GM19240 (cell line): ENCODE results near the gene CCDC40.
A peak's percentile ranks its signal among the peaks of the same experiment; 100 is the strongest.
"Not testable (repeated sequence)": the region's sequence is repeated elsewhere in the genome, so short reads cannot be mapped to it uniquely, and the experiment has no call there.

ENCODE experiments used
- DNase-seq: peaks from one replicate; pipeline ENCODE4 v3.0.0; 2011; ENCODE audit warnings: low spot score; ENCODE audit not compliant: insufficient read length

The CCDC40 gene

GRCh38 chr17:80081596-80081995 is 45.2 kb downstream of the CCDC40 start:
- DNase-seq = no peak

GRCh38 chr17:80082403-80083135 is 46.1 kb downstream of the CCDC40 start:
- peak; percentile 66 for DNase-seq

GRCh38 chr17:80083136-80083661 is 46.8 kb downstream of the CCDC40 start:
- DNase-seq = no peak

- DNase-seq = no peak
Observed at GRCh38 chr17:80084773-80085172, 48.3 kb downstream of the CCDC40 start.

GRCh38 chr17:80086081-80086480 is 49.6 kb downstream of the CCDC40 start:
- no peak for DNase-seq

- no peak for DNase-seq
Observed at GRCh38 chr17:80086616-80087015, 50.2 kb downstream of the CCDC40 start.

GRCh38 chr17:80087346-80088265 is 51.2 kb downstream of the CCDC40 start:
- no peak for DNase-seq

- no peak for DNase-seq
Observed at GRCh38 chr17:80089762-80090161, 53.3 kb downstream of the CCDC40 start.

GRCh38 chr17:80090164-80090563 is 53.7 kb downstream of the CCDC40 start:
- not testable (repeated sequence) for DNase-seq

- DNase-seq = no peak
Observed at GRCh38 chr17:80091376-80091775, 54.9 kb downstream of the CCDC40 start.

- no peak for DNase-seq
Observed at GRCh38 chr17:80092959-80093358, 56.5 kb downstream of the CCDC40 start.

GRCh38 chr17:80095038-80095843 is 58.8 kb downstream of the CCDC40 start:
- DNase-seq = no peak

GRCh38 chr17:80095844-80096475 is 59.5 kb downstream of the CCDC40 start:
- DNase-seq = no peak

- no peak for DNase-seq
Observed at GRCh38 chr17:80096561-80097021, 60.1 kb downstream of the CCDC40 start.

- DNase-seq = no peak
Observed at GRCh38 chr17:80097127-80097621, 60.7 kb downstream of the CCDC40 start.

- no peak for DNase-seq
Observed at GRCh38 chr17:80097844-80098691, 61.6 kb downstream of the CCDC40 start.

GRCh38 chr17:80099291-80100034 is 63.0 kb downstream of the CCDC40 start:
- DNase-seq = no peak

GRCh38 chr17:80100035-80100323 is 63.5 kb downstream of the CCDC40 start:
- DNase-seq = no peak
